Measurements from ENCODE around the gene XCR1.

The XCR1 gene

GRCh38 chr3:45984331-45985312, 42.7 kb downstream of the XCR1 start:
- peak; percentile 73 to 80 for DNase-seq (ENCODE audit: low read depth in 2 of 2)

DNA sequence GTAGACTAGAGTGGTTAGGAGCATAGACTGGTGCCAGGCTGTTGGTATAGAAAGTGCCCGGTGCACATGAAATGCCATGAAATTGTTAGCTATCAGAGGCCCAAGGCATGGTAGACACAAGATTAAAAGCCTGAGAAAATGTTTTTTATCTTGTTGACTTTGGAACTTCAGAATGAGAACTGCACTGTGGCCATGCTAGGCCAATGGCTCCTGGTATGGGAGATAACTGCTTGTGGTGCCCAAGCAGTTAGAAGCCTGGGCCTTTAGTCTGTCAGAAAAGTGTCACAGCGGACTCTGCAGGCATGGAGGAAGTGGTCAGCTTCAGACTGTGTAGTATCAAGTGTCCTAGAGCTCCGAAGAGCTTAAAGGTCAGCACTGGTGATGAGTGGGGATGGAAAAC, 43.5 kb downstream of the XCR1 start:
- no peak for DNase-seq (ENCODE audit: low read depth in 2 of 2)

GRCh38 chr3:45981346-45982074, 45.8 kb downstream of the XCR1 start:
- no peak for DNase-seq (ENCODE audit: low read depth in 2 of 2)

DNA sequence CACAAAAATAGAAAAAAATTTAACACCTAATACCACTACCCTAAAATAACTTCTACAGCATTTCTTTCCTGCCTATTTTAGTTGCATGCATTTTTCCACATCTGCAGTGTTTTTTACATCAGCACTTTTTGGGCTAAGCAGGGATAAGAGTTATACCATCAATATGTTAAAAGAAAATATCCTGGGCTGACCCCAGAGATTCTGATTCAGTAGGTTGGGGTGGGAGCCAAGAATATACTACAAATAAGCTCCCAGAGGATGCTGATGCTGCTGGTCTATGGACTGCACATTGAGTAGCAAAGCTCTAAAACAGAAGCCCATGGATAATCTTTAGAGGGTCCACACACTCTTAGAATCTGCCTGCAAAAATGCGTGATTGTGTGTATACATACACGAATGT, 46.5 kb downstream of the XCR1 start:
- DNase-seq (ENCODE audit: low read depth in 2 of 2) = no peak

DNA sequence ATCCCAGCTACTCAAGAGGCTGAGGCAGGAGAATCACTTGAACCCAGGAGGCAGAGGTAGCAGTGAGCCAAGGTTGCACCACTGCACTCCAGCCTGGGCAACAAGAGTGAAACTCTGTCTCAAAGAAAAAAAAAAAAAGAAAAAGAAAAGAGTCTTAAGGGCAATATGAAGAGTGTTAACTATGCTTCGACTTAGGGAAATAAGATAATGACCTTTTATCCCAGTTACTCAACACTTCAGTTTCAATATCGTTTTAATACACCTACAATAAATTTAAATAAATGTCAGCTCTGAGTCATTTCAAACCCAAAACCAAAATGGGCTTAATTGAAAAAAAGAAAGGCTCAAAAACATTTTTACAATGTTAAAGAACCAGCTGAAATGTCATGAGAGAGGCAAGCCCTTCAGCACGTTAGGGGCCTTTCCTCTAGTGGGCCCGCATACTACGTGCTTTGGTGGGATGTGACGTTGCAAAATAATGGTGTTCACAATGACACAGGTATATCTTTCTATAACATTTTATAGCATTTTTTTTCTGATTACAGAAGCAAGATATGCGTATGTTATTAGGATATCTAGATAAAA, 47.0 kb downstream of the XCR1 start:
- no peak for DNase-seq (ENCODE audit: low read depth in 2 of 2)

DNA sequence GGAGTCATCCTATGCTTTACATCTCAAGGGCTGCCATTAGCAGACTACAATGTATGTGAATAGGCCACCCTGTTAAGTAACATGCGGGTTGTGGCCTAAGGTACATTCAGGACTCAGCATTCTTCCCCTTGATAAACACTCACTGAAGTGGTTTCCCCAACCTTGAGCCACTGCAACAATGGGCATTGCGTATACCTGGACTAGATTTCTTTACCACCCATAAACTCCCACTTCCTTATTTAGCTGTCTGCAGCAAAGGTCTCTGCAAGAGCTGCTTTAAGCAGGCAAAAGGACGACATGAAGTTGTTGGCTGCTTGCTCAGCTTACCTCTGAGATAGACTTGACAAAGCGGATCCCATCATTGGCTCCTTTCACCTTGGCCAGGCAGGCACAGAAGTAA, 47.9 kb downstream of the XCR1 start:
- DNase-seq (ENCODE audit: low read depth in 2 of 2) = no peak

DNA sequence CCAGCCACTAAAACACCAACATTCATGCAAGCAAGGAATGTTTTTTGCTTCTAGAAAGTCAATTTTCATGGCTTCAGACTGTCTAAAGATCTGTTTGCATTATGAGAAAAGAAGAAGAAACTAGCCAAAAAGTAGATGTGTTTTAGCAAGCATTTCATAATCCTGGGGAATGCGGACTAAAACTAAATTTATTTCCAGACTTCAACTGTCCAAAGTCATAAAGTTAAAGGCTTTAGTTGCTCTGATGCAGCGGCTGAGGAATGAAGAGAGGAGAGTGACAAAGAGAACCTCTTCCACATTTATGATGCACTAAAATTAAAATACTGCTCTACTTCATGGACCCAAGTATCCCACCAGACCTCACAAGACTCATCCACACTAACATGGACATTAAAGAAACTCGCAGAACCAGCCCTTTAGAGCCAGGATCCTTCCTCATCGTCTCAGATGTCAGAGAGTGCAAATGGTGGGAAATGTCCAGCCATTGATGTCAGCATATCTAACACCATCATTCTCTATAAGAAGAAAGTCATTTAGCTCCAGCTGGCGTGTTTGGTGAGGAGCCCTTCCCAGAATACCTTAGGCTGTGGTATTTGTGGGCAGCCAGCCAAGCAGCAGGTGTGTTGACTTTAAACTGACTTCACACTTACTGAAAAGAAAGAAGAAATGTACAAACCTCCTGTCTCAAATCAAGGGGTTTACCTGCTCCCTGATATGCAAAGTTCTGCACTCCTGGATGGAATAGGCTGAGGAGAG, 49.1 kb downstream of the XCR1 start:
- no peak for DNase-seq (ENCODE audit: low read depth in 2 of 2)

DNA sequence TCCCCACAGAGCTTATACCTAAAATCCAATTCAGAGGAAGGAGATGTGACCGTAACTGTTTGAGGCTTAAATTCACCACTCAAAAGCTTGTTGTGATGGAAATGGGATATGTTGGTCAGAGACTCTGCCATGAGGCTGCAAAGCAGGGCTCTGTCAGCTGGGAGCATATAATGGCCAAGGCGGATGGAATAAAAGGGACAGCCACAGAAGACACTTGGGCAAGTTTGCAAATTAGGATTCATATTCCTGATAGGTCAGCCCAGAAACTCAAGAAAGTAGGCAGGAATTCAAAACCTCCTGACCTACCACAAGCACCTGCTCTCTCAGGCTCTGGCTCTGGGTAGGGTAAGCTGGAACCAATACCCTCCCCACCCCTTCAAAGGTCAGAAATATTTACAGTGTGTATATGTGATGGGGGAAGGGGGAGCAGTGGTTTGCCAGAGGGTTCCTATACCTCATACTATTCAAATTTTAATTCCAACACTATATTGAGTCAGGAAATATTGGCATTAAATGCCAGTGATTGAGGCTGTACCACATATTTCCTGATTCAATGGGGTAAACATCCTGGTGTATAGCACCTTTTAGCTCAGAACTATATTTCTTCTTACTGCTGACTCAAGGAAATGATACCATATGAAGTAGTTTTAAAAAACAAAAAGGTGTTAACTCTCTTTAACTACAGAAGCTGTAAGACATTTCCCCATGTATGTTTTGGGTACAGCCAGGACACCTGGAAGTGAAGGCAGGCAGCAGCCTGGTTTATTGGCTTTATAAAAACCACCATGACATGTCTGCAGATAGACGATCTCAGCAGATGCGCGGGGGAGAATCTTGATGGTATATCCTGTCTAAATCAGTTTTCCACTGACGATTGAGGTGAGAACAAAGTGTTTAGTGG, 50.8 kb downstream of the XCR1 start:
- no peak for DNase-seq (ENCODE audit: low read depth in 2 of 2)

DNA sequence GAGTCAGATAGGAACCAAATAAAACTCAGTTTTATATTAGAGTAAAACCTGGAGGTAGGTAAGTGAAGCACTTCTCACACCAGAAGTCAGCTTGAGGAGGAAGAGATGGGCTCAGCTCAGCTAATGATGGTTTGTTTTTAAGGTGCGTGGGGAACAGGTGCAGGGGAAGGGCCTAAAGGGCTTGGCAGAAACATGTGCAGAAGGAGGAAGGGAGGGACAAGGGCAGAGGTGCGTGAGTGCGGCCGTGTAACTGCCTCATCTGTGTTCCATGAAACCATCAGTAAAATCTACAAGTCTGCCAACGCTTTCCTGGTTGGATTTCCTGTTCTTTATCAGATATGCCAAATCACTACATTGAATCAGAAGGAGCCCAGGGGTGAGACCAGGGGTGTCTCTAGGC, 51.6 kb downstream of the XCR1 start:
- DNase-seq (ENCODE audit: low read depth in 2 of 2) = no peak

DNA sequence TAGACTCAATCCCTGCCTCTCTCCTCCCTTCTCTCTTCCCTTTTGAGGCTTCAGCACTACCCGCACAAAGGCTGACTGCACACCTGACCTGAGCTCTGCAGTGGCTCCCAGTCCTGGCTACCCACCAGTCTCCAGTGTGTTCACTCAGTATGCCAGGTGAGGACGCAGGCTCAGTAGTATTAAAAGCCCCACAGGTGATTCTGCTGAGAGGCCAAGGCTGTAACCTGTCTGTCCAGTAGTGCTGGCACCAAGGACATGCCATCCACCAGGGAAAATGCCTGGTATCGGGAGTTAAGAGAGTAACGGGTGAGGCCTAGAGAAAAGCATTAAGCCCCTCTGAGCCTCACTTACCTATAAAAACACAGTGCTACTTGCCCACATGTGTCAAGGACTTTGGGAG, 52.6 kb downstream of the XCR1 start:
- DNase-seq (ENCODE audit: low read depth in 2 of 2) = no peak

DNA sequence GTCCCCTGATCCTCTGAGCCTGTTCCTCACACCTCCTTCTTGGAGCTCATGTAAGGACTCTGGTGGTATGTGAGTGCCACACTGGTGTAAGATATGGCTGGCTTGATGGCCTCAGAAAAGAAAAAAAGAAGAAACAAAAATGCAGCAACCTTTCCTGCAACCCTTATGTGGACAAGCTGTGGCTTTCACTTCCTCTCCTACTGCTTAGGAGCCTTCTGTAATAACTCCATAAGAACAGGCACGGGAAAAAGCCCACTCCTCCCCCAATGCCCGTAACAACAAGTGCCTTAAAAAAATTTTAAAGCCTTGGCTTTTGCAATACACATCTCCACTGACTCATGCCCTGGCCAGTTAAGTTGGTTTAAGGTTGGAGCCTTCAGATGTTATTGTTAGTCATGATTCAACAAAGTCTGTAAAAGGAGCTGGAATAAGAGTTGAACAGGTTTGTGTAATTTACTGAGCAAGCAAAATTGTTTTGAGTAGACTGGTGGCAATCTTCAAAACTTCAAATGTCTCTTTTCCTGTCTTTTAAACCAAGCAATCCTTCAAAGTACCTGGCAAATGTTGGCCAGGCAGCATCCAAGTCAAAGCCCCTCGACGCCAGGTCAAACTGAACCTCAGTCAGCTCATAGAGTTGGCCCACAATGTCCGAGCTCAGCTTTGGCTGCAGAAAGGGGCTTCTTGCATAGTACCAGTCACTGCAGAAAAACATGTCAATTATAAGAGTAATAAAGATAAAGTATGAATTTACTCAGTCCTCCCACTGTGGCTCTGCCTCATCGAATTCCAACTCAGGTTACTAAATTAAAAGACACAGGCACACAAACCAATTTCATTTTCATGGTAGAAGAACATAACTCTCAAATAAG, 54.5 kb downstream of the XCR1 start:
- DNase-seq (ENCODE audit: low read depth in 2 of 2) = peak; percentile 61 to 69

GRCh38 chr3:45969953-45970352, 57.3 kb downstream of the XCR1 start:
- DNase-seq (ENCODE audit: low read depth in 2 of 2) = no peak

GRCh38 chr3:45969116-45969515, 58.2 kb downstream of the XCR1 start:
- DNase-seq (ENCODE audit: low read depth in 2 of 2) = no peak

GRCh38 chr3:45968706-45969105, 58.6 kb downstream of the XCR1 start:
- DNase-seq (ENCODE audit: low read depth in 2 of 2) = no peak

DNA sequence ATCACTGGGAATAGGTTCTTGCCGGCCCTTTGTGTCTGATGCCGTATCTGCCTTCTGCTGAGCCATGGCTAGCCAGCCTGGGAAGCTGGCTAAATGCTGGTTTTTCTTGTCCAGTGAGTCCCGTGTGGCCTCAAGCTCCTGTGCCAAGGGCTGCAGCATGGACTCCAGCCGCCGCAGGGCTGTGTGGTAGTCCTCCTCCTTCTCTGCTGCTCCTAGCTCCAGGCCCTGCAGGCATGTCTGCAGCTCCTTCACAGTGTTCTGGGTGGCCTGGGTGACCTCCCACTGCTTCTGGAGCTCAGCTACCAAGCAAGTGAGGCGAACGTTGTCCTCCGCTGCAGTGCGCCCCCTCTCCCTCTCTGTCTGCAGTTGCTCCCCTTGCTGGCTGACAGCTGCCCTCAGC, 59.1 kb downstream of the XCR1 start:
- no peak for DNase-seq (ENCODE audit: low read depth in 2 of 2)

- no peak for DNase-seq (ENCODE audit: low read depth in 2 of 2)
Measured at GRCh38 chr3:45967724-45968123, 59.6 kb downstream of the XCR1 start.

Measured in fibroblast of skin of left quadriceps (primary cell).